ENCODE data around the gene COQ8A.

- no peak for TF ChIP-seq CTCF (IDR thresholded peaks at IDR 0.05; ENCODE audit: poor library complexity, severe bottlenecking)
- no peak for TF ChIP-seq POLR2AphosphoS5 (IDR thresholded peaks at IDR 0.05)
- TF ChIP-seq REST (IDR thresholded peaks at IDR 0.05; ENCODE audit: borderline replicate concordance): no peak
- no peak for TF ChIP-seq SMC3 (conservative IDR thresholded peaks at IDR 0.05; ENCODE audit: poor library complexity)
- TF ChIP-seq EZH2 (IDR thresholded peaks at IDR 0.05; ENCODE audit: borderline replicate concordance, insufficient read depth, low read length, poor library complexity, severe bottlenecking): no peak
- no peak for TF ChIP-seq EP300 (conservative IDR thresholded peaks at IDR 0.05; ENCODE audit: poor library complexity, severe bottlenecking)
These were observed 37.7 kb downstream of the COQ8A start for GRCh38 chr1:226977643-226978431.

Measured in neural cell (in vitro differentiated cells).